ENCODE results near the gene GPR156. TPM values are rescaled to one million over a fixed set of nuclear protein-coding genes. Genes with fewer than 3 reads are reported as not detected.

GPR156 gene
- total and polyA plus RNA-seq, 2 donors (not counting 3 experiments of a cell fraction or from before 2014, with no cell fraction given) = 0.14 to 0.27 TPM

DNA sequence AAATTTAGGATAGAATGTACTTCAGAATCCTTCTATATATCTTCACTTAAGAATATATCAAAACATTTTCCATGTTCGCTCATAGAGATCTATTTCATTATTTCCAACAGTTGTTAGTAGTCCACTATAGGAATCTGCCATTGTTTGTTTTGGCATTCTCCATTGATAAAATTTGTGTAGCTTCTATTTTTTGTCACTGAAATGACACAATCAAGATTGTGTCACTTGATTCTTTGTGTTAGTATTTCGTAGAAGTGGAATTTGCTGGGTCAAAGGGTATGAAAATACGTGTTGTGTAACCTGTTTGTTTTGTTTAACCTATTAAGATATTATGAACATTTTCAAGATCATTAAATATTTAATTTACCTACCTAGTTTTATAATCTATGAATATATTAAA, 15.9 kb upstream of the GPR156 start:
- ChIA-PET POLR2A (no interaction called here), CTCF (interaction anchor here (0.9 to 1.7 kb wide), 2 partner anchors 8 to 15 kb away, joined by 3 to 5 read pairs; no protein-coding TSS in a partner anchor)
- H3K27ac ChIP-seq (ENCODE audit: insufficient read depth, low read depth, low read length) = no peak overlapping the region
- H3K9me3 ChIP-seq (replicated peaks; ENCODE audit: control insufficient read depth, insufficient read depth, low read length) = no peaks in the 10 kb centered on the region
- BruUV-seq (replicated peaks) = no TSS peak
- H3K79me2 ChIP-seq (ENCODE audit: control insufficient read depth, insufficient read depth, low read length) = no peaks in the 10 kb centered on the region
- intact Hi-C loops (cut with micrococcal nuclease) (no loop called here), dilution Hi-C loops (cut with MboI; ENCODE audit: extremely low pct_ligation_motif_present, low sequenced_read_pairs) (no loop called here)
- no peaks in the 10 kb centered on the region for H3K36me3 ChIP-seq (ENCODE audit: control insufficient read depth in 2 of 2, extremely low read depth in 1 of 2, insufficient read depth in 2 of 2, low read length in 2 of 2)
- no peaks in the 10 kb centered on the region for H4K20me1 ChIP-seq (replicated peaks; ENCODE audit: control insufficient read depth, extremely low read depth, insufficient read depth, low read length)
- H3K4me2 ChIP-seq (ENCODE audit: insufficient read depth, low read length) = no peak overlapping the region
- DNase-seq (ENCODE audit: low read depth, low spot score) (no peak), FAIRE-seq (no peak)
- TF ChIP-seq FOS (IDR thresholded peaks at IDR 0.05; ENCODE audit: borderline replicate concordance, insufficient read depth, low read length) (no peak), GATA2 (IDR thresholded peaks at IDR 0.05; ENCODE audit: insufficient read depth, insufficient read length, low read depth, low read length) (no peak), EZH2 (IDR thresholded peaks at IDR 0.05; ENCODE audit: borderline replicate concordance, low read depth, low read length, severe bottlenecking) (no peak), MYC (IDR thresholded peaks at IDR 0.05; ENCODE audit: low read depth, low read length) (no peak), POLR2A (IDR thresholded peaks at IDR 0.05; ENCODE audit: low read depth, low read length) (no peak), JUN (IDR thresholded peaks at IDR 0.05; ENCODE audit: borderline replicate concordance, insufficient read depth, insufficient read length, low read depth) (no peak)
- TF ChIP-seq, protein P1, sequence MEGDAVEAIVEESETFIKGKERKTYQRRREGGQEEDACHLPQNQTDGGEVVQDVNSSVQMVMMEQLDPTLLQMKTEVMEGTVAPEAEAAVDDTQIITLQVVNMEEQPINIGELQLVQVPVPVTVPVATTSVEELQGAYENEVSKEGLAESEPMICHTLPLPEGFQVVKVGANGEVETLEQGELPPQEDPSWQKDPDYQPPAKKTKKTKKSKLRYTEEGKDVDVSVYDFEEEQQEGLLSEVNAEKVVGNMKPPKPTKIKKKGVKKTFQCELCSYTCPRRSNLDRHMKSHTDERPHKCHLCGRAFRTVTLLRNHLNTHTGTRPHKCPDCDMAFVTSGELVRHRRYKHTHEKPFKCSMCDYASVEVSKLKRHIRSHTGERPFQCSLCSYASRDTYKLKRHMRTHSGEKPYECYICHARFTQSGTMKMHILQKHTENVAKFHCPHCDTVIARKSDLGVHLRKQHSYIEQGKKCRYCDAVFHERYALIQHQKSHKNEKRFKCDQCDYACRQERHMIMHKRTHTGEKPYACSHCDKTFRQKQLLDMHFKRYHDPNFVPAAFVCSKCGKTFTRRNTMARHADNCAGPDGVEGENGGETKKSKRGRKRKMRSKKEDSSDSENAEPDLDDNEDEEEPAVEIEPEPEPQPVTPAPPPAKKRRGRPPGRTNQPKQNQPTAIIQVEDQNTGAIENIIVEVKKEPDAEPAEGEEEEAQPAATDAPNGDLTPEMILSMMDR (IDR thresholded peaks at IDR 0.05; ENCODE audit: extremely low read depth in 1 of 2, insufficient read depth in 1 of 2, low read depth in 1 of 2, low read length in 2 of 2) = no peak
- no peak overlapping the region for H3K4me3 ChIP-seq (replicated peaks in 1 of 3; ENCODE audit: insufficient read depth in 1 of 3, low read depth in 1 of 3, low read length in 3 of 3)
- H2AFZ ChIP-seq (ENCODE audit: low read depth, low read length) = no peak overlapping the region
- no peaks in the 10 kb centered on the region for H3K9me1 ChIP-seq (replicated peaks; ENCODE audit: control insufficient read depth, extremely low read depth, insufficient read depth, low read length)
- no peaks in the 10 kb centered on the region for H3K27me3 ChIP-seq (ENCODE audit: control insufficient read depth in 2 of 2, insufficient read depth in 2 of 2, low read length in 2 of 2)
- H3K9ac ChIP-seq (replicated peaks; ENCODE audit: extremely low read depth, insufficient read depth, low read length) = no peak overlapping the region
- no peaks in the 10 kb centered on the region for H3K4me1 ChIP-seq (ENCODE audit: control insufficient read depth, extremely low read depth, insufficient read depth, low read length)

All from endothelial cell of umbilical vein (primary cell).